Fibroblast of villous mesenchyme (primary cell): Measurements from ENCODE around the gene CDH24. TPM values are rescaled to one million over a fixed set of nuclear protein-coding genes. Genes with fewer than 3 reads are reported as not detected.
"Not testable (repeated sequence)": the region's sequence is repeated elsewhere in the genome, so short reads cannot be mapped to it uniquely, and the experiment has no call there.

Source experiments
- DNase-seq: peaks from one replicate; pipeline ENCODE4 v3.0.0-alpha.2; 2010; ENCODE audit warnings: low read depth
- H3K4me3 ChIP-seq: 2 replicates; pipeline ENCODE4 v1.5.1; 2011; ENCODE audit warnings: low read depth, mild to moderate bottlenecking, low read length
- total RNA-seq: library from RNA; depleted of rRNA; stranded (reverse); fragments of >200 nt; gene quantifications from 2 replicates; pipeline ENCODE4 v1.2.3, GENCODE V29; 2012
- TF ChIP-seq, protein P1 (sequence below): IDR thresholded peaks from 2 replicates; pipeline ENCODE4 v1.5.1; 2012; ENCODE audit warnings: low read depth, mild to moderate bottlenecking, low read length; ENCODE audit not compliant: insufficient read depth

The CDH24 gene
- total RNA-seq, 1 donor, result 10.8 TPM

DNA sequence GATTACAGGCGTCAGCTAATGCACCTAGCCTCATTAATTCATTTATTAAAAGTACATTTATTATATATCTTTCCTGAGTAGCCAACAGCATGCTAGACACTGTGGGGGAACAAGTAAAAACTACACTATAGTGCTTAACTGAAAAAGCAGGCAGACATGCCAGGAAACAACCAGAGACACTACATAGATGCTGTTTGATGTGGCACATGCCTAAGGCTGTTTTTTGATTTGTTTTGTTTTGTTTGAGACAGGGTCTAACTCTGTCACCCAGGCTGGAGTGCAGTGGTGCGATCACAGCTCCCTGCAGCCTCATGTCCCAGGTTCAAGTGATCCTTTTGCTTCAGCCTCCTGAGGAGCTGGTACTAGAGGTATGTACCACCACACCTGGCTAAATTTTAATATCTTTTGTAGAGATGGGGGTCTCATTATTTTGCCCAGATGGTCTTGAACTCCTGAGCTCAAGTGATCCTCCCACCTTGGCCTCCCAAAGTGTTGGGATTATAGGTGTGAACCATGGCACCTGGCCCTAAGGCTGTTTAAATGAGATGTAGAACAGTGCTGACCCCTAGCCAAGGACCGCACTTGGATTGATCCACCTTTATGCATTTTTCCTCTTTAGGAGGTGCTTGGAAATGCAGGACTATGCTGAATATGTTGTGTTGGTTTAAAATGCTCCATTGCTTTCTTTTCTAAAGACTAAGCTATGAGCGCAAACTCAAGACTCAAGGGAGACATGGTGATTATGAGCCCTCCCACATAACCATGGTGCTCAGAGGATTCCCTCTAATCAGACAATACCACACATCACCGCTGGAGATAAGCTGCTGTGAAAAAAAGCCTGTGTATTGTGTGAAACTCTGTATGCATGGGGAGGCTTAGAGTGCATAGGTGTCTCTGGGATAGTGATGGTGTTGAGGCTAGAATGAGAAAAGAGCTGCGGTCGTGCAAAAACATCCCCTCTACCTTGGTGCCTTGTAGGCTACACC is 36.9 kb downstream of the CDH24 start:
- TF ChIP-seq, protein P1, sequence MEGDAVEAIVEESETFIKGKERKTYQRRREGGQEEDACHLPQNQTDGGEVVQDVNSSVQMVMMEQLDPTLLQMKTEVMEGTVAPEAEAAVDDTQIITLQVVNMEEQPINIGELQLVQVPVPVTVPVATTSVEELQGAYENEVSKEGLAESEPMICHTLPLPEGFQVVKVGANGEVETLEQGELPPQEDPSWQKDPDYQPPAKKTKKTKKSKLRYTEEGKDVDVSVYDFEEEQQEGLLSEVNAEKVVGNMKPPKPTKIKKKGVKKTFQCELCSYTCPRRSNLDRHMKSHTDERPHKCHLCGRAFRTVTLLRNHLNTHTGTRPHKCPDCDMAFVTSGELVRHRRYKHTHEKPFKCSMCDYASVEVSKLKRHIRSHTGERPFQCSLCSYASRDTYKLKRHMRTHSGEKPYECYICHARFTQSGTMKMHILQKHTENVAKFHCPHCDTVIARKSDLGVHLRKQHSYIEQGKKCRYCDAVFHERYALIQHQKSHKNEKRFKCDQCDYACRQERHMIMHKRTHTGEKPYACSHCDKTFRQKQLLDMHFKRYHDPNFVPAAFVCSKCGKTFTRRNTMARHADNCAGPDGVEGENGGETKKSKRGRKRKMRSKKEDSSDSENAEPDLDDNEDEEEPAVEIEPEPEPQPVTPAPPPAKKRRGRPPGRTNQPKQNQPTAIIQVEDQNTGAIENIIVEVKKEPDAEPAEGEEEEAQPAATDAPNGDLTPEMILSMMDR, result no peak
- no peak overlapping the region for H3K4me3 ChIP-seq
- no peak for DNase-seq

DNA sequence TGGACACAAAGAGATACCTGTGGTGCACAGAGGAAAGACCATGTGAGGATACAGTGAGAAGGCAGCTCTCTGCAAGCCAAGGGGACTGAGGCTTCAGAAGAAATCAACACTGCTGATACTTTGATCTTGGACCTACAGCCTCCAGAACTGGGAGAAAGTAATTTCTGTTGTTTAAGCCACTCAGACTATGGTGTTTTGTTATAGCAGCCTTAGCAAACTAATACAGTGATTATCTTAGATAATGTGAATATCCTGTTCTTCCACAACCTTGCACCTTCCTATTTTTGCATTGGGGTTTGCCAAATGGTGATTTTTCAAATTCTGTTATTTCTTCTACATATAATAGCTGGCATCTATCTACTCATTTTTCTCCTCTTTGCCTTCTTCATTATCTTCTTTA is 39.2 kb downstream of the CDH24 start:
- no peak overlapping the region for H3K4me3 ChIP-seq
- TF ChIP-seq, protein P1, result no peak
- DNase-seq, result no peak

DNA sequence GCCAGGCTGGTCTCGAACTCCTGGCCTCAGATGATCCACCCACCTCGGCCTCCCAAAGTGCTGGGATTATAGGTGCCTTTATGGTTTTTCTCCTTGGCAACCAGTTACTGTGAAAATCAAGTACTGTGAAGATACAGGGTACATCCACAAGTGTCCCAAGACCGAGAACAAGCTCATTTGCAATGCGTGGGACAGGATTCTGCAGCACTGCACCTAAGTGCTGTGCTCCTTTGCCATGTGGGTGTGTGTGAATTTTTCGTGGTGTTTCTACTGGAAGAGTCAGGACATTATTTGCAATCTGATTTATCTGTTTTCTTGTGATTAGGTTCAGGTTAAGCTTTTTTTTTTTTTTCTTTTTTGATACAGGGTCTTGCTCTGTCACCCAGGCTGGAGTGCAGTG is 40.2 kb downstream of the CDH24 start:
- DNase-seq, result no peak
- no peak overlapping the region for H3K4me3 ChIP-seq
- TF ChIP-seq, protein P1, result no peak

DNA sequence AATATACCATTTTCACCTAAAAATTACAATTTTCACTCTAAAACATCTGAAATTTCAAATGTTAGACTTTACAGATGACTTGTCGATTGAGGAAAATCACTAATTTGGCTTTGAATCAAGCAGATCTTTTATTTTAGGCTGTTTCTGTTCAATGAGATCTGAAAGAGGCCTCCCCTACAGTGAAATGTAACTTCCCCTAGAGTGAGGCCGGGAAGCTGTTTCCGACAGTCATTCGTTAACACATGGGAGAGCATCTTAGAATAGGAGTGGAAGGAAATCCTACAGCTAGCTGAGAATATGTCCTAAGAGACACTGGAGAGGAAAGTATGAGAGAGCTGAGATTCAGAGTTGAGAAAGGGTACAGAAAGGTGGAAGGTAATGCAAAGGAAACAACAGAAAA is 41.7 kb downstream of the CDH24 start:
- TF ChIP-seq, protein P1, result no peak
- no peak for DNase-seq
- no peak overlapping the region for H3K4me3 ChIP-seq

DNA sequence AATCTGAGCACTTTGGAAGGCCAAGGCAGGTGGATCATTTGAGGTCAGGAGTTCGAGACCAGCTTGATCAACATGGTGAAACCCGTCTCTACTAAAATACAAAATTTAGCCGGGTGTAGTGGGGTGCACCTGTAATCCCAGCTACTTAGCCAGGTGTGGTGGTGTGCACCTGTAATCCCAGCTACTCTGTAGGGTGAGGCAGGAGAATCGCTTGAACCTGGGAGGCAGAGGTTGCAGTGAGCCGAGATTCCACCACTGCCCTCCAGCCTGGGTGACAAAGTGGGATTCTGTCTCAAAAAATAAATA is 43.6 kb downstream of the CDH24 start:
- not testable (repeated sequence) for DNase-seq, H3K4me3 ChIP-seq

DNA sequence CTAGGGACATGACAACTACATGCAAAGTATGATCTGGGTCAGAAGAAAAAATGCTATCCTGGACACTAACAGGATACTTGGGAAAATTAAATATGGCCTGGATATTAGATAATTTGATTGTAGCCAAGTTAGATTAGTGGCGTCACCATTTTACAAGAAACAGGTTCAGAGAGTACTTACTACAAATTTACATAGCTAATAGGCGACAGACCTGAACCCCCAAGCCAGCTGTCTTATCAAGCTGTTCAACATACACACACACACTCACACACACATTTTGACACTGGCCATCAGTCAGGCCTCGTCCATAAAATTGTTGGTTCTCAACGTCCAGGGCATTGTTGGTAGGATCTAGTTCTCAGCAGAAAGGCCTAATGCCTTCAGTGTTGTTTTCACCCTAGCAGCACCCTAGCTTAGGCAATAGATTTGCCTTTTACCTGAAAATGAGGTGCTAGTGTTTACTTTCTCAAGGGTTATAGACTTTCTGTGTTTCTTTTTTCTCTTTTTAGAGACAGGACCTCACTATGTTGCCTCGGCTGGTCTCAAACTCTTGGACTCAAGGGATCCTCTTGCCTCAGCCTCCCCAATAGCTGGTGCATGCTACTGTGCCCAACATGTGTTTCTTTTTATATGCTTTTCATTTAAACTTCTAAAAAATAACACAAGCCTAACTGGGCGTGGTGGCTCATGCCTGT is 44.1 kb downstream of the CDH24 start:
- no peak for DNase-seq
- H3K4me3 ChIP-seq, result no peak overlapping the region
- TF ChIP-seq, protein P1, result no peak

DNA sequence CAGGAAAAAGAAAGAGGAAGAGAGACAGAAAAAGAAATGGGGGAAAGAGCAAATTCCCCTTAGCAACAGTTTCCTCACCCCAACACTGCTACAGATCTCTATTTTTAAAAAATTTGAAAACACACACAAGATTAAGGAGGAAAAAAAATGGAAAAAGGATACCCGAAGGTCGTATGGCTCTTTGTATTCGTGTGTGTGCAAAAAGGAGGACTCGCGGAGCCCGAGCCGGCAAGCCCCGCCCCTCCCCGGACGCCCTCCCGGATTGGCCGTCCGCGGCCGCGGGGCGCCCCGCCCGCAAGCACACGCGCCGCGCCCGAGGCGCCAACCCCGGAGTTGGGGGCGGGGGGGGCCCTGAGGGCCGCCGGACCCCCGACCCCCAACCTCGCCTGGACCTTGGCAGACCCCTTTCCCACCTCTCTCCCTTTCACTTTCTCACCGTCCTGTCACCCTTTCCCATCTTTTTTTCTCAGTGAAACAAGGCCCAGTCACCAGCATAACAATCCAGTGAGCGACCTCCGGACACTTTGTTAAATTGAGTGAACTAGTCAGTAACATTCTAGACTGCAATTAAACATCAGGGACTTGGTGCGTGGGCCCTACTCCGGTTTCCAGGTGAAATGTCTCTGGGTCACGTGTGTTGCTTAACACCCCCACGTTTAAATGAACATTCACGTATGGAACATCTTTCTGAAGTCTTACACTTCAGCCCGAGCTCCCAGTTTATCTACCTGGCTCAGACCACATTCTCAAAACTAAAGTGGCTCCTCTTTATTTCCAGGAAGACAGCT is 47.2 kb downstream of the CDH24 start, which contains the start of gene C14orf93:
TSS of gene C14orf93 (minus strand) at position 205 of the 788 bp plus-strand sequence. CDS start 11,120 bp downstream, outside the sequence.
- TF ChIP-seq, protein P1, result no peak
- DNase-seq, result peak; percentile 42
- H3K4me3 ChIP-seq, result peak within 1 kb of the TSS; percentile 67
